Measurements from ENCODE around the gene ENAH. TPM values are rescaled to one million over a fixed set of nuclear protein-coding genes. Genes with fewer than 3 reads are reported as not detected.

ENAH gene
- total and polyA plus RNA-seq, 2 donors (not counting 1 experiment from before 2014, with no cell fraction given): 1.3 to 1.6 TPM

- POLR2A ChIA-PET: no interaction called here
- Histone ChIP-seq H3K9me3 (ENCODE audit: control extremely low read depth in 1 of 3, control insufficient read depth in 2 of 3, insufficient read depth in 1 of 3, low read length in 2 of 3) (no peaks in the 10 kb centered on the region), H2AFZ (ENCODE audit: insufficient read depth, low read depth, low read length, poor library complexity, severe bottlenecking) (no peak overlapping the region), H3K27me3 (replicated peaks in 1 of 4; ENCODE audit: control extremely low read depth in 1 of 4, control insufficient read depth in 3 of 4, insufficient read depth in 4 of 4, low read length in 3 of 4) (no peaks in the 10 kb centered on the region), H3K79me2 (ENCODE audit: control insufficient read depth, insufficient read depth, low read length) (no peaks in the 10 kb centered on the region), H3K4me3 (ENCODE audit: control extremely low read depth in 1 of 5, extremely low read depth in 1 of 5, insufficient read depth in 1 of 5, low read depth in 2 of 5, low read length in 4 of 5) (no peak overlapping the region), H3K4me1 (ENCODE audit: control insufficient read depth in 2 of 2, insufficient read depth in 2 of 2, low read length in 2 of 2) (no peaks in the 10 kb centered on the region), H3K36me3 (replicated peaks in 1 of 2; ENCODE audit: control extremely low read depth in 1 of 2, control insufficient read depth in 1 of 2, extremely low read depth in 1 of 2, insufficient read depth in 2 of 2, low read length in 1 of 2) (no peaks in the 10 kb centered on the region), H3K4me2 (replicated peaks; ENCODE audit: low read depth, low read length, poor library complexity, severe bottlenecking) (no peak overlapping the region), H3K27ac (ENCODE audit: low read length in 2 of 2) (no peak overlapping the region), H3K9ac (ENCODE audit: low read length) (no peak overlapping the region), H4K20me1 (ENCODE audit: control insufficient read depth, insufficient read depth, low read length, poor library complexity, severe bottlenecking) (no peaks in the 10 kb centered on the region)
- Mint-ChIP-seq H3K27me3 (peaks cover 12% of the 10 kb centered on the region), H3K4me3 (no peak overlapping the region), H3K27ac (no peak overlapping the region), H3K9me3 (ENCODE audit: insufficient read depth) (no peaks in the 10 kb centered on the region), H3K4me1 (no peaks in the 10 kb centered on the region)
- TF ChIP-seq EZH2 (IDR thresholded peaks at IDR 0.05; ENCODE audit: borderline replicate concordance, insufficient read depth, low read depth, low read length, poor library complexity, severe bottlenecking) (no peak), CTCF (IDR thresholded peaks at IDR 0.05) (no peak)
- WGBS (ENCODE audit: insufficient coverage): 83% methylated on average over 1 of the region's 2 CpGs
- CTCF ChIA-PET: no interaction called here
- no peak for DNase-seq
- intact Hi-C loops (cut with micrococcal nuclease): no loop called here
- ATAC-seq (ENCODE audit: low read depth): no peak
Measured at GRCh38 chr1:225627304-225627947, 25.5 kb downstream of the ENAH start.

- Histone ChIP-seq H3K79me2 (ENCODE audit: control insufficient read depth, insufficient read depth, low read length) (no peaks in the 10 kb centered on the region), H3K4me3 (ENCODE audit: control extremely low read depth in 1 of 5, extremely low read depth in 1 of 5, insufficient read depth in 1 of 5, low read depth in 2 of 5, low read length in 4 of 5) (no peak overlapping the region), H3K27ac (ENCODE audit: low read length in 2 of 2) (no peak overlapping the region), H3K27me3 (replicated peaks in 1 of 4; ENCODE audit: control extremely low read depth in 1 of 4, control insufficient read depth in 3 of 4, insufficient read depth in 4 of 4, low read length in 3 of 4) (no peaks in the 10 kb centered on the region), H3K9ac (ENCODE audit: low read length) (no peak overlapping the region), H3K36me3 (replicated peaks in 1 of 2; ENCODE audit: control extremely low read depth in 1 of 2, control insufficient read depth in 1 of 2, extremely low read depth in 1 of 2, insufficient read depth in 2 of 2, low read length in 1 of 2) (no peaks in the 10 kb centered on the region), H3K4me2 (replicated peaks; ENCODE audit: low read depth, low read length, poor library complexity, severe bottlenecking) (no peak overlapping the region), H3K9me3 (ENCODE audit: control extremely low read depth in 1 of 3, control insufficient read depth in 2 of 3, insufficient read depth in 1 of 3, low read length in 2 of 3) (no peaks in the 10 kb centered on the region), H3K4me1 (ENCODE audit: control insufficient read depth in 2 of 2, insufficient read depth in 2 of 2, low read length in 2 of 2) (no peaks in the 10 kb centered on the region), H2AFZ (ENCODE audit: insufficient read depth, low read depth, low read length, poor library complexity, severe bottlenecking) (no peak overlapping the region), H4K20me1 (ENCODE audit: control insufficient read depth, insufficient read depth, low read length, poor library complexity, severe bottlenecking) (no peaks in the 10 kb centered on the region)
- ChIA-PET CTCF (no interaction called here), POLR2A (no interaction called here)
- no peak for TF ChIP-seq CTCF (IDR thresholded peaks at IDR 0.05)
- TF ChIP-seq EZH2 (IDR thresholded peaks at IDR 0.05; ENCODE audit: borderline replicate concordance, insufficient read depth, low read depth, low read length, poor library complexity, severe bottlenecking): no peak
- DNase-seq (no peak), ATAC-seq (ENCODE audit: low read depth) (no peak)
- Mint-ChIP-seq H3K27me3 (peaks cover 12% of the 10 kb centered on the region), H3K4me1 (no peaks in the 10 kb centered on the region), H3K27ac (no peak overlapping the region), H3K4me3 (no peak overlapping the region), H3K9me3 (ENCODE audit: insufficient read depth) (no peaks in the 10 kb centered on the region)
- intact Hi-C loops (cut with micrococcal nuclease): no loop called here
- no CpG with 5 or more reads among the region's 2 CpGs for WGBS (ENCODE audit: insufficient coverage)
Measured at GRCh38 chr1:225626698-225627097, 26.2 kb downstream of the ENAH start.

Measured in B cell (primary cell).